DND-41 (cell line): Measurements from ENCODE around the gene GABRR2.
A peak's percentile ranks its signal among the peaks of the same experiment; 100 is the strongest.

Experiments
- ATAC-seq: fragments of 200-7000 bp; cut with Tn5 transposase; 3 replicates; pipeline ENCODE4 v1.9.1; 2021; ENCODE audit warnings: low read depth; ENCODE audit not compliant: insufficient read depth
- DNase-seq: peaks from one replicate; pipeline ENCODE4 v3.0.0-alpha.2; 2020
- H2AFZ ChIP-seq: 2 replicates; pipeline ENCODE4 v1.6.0; 2012; ENCODE audit warnings: low read depth, low read length
- H3K27ac ChIP-seq: 2 replicates; pipeline ENCODE4 v1.5.1; 2012; ENCODE audit warnings: low read length, inconsistent platforms
- H3K27me3 ChIP-seq: fragments of 200-600 bp; sonication (generic); 2 replicates; pipeline ENCODE4 v1.6.0; 2012; ENCODE audit warnings: low read length, mild to moderate bottlenecking, inconsistent platforms; ENCODE audit not compliant: insufficient read depth, poor library complexity
- H3K36me3 ChIP-seq: 2 replicates; pipeline ENCODE4 v1.5.1; 2012; ENCODE audit warnings: low read length, inconsistent platforms; ENCODE audit not compliant: insufficient read depth
- H3K4me1 ChIP-seq: 2 replicates; pipeline ENCODE4 v1.5.1; 2012; ENCODE audit warnings: mild to moderate bottlenecking, low read length; ENCODE audit not compliant: insufficient read depth
- H3K4me2 ChIP-seq: 2 replicates; pipeline ENCODE4 v1.6.0; 2012; ENCODE audit warnings: mild to moderate bottlenecking, moderate library complexity, low read length, inconsistent platforms; ENCODE audit not compliant: insufficient read depth
- H3K4me3 ChIP-seq, 2 experiments: fragments of 200-600 bp in 1 of 2; shearing (Covaris generic) in 1 of 2; 2 replicates each; pipeline ENCODE4 v1.5.1; 2012 to 2016; ENCODE audit warnings: inconsistent platforms in 2 of 2, low read length in 2 of 2, mild to moderate bottlenecking in 2 of 2, low read depth in 1 of 2, moderate library complexity in 1 of 2
- H3K79me2 ChIP-seq: 2 replicates; pipeline ENCODE4 v1.6.0; 2012; ENCODE audit warnings: low read length, inconsistent platforms; ENCODE audit not compliant: insufficient read depth
- H3K9ac ChIP-seq: 2 replicates; pipeline ENCODE4 v1.6.0; 2012; ENCODE audit warnings: low read depth, mild to moderate bottlenecking, inconsistent platforms, low read length, moderate library complexity
- H3K9me3 ChIP-seq: 2 replicates; pipeline ENCODE4 v1.5.1; 2012; ENCODE audit warnings: low read length, moderate library complexity, mild to moderate bottlenecking, inconsistent platforms; ENCODE audit not compliant: insufficient read depth, severe bottlenecking
- H4K20me1 ChIP-seq: 2 replicates; pipeline ENCODE4 v1.6.0; 2012; ENCODE audit warnings: low read length; ENCODE audit not compliant: insufficient read depth
- EZH2 ChIP-seq: IDR thresholded peaks from 3 replicates; pipeline ENCODE4 v1.6.1; 2012; ENCODE audit warnings: borderline replicate concordance, low read depth, mild to moderate bottlenecking, moderate library complexity, low read length, inconsistent platforms; ENCODE audit not compliant: severe bottlenecking
- TF ChIP-seq, protein P1 (sequence below): IDR thresholded peaks from 2 replicates; pipeline ENCODE4 v1.5.1; 2012; ENCODE audit warnings: borderline replicate concordance, low read length, moderate library complexity, mild to moderate bottlenecking; ENCODE audit not compliant: poor library complexity, severe bottlenecking; ENCODE audit errors: extremely low read depth

Gene GABRR2

DNA sequence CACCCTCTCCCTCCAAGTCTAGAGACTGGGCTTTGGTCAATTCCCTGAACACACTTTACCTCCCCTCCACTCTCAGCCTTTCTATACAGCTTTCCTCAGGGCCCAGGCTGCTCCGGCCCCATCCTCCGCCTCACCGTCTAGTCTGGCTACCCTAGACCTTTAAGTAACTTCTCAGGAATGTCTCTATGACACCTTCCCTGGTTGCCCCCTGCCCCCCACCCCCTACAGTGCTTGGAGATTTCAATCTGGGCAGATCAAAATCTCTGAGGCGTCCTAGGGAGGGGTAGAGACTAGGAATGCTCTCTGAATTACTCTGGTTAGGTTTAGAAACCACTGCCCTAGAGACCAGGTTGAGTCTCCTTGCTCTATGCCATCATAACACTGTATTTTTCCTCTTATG, 31.3 kb upstream of the GABRR2 start:
- TF ChIP-seq, protein P1, sequence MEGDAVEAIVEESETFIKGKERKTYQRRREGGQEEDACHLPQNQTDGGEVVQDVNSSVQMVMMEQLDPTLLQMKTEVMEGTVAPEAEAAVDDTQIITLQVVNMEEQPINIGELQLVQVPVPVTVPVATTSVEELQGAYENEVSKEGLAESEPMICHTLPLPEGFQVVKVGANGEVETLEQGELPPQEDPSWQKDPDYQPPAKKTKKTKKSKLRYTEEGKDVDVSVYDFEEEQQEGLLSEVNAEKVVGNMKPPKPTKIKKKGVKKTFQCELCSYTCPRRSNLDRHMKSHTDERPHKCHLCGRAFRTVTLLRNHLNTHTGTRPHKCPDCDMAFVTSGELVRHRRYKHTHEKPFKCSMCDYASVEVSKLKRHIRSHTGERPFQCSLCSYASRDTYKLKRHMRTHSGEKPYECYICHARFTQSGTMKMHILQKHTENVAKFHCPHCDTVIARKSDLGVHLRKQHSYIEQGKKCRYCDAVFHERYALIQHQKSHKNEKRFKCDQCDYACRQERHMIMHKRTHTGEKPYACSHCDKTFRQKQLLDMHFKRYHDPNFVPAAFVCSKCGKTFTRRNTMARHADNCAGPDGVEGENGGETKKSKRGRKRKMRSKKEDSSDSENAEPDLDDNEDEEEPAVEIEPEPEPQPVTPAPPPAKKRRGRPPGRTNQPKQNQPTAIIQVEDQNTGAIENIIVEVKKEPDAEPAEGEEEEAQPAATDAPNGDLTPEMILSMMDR = no peak
- no peak for TF ChIP-seq EZH2
- H3K4me2 ChIP-seq = no peak overlapping the region
- H3K36me3 ChIP-seq = peaks cover 10% of the 10 kb centered on the region
- H3K9me3 ChIP-seq = no peaks in the 10 kb centered on the region
- peaks cover 94% of the 10 kb centered on the region for H3K79me2 ChIP-seq
- no peaks in the 10 kb centered on the region for H3K27me3 ChIP-seq
- H3K27ac ChIP-seq = peak overlapping the region; percentile 27; the same call in 1 of the 2 replicates
- H3K9ac ChIP-seq = no peak overlapping the region
- ATAC-seq (no peak), DNase-seq (no peak)
- H4K20me1 ChIP-seq = peaks cover 49% of the 10 kb centered on the region
- peaks cover 41% of the 10 kb centered on the region for H3K4me1 ChIP-seq
- no peak overlapping the region for H3K4me3 ChIP-seq
- H2AFZ ChIP-seq = no peak overlapping the region

DNA sequence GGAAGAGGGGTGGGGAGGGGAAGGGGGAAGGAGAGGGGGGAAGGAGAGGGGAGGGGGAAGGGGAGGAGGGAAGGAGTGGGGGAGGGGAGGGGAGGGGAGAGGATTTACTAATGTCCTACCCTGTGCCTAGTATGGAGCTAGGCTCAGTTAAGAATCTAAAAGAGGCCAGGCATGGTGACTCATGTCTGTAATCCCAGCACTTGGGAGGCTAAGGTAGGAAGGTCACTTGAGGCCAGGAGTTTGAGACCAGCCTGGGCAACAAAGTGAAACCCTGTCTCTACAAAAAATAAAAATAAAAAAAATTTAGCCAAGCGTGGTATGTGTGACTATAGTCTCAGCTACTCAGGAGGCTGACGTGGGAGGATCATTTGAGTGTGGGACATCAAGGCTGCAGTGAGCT, 24.5 kb upstream of the GABRR2 start:
- Histone ChIP-seq H3K9ac (no peak overlapping the region), H2AFZ (no peak overlapping the region), H3K36me3 (peaks cover 60% of the 10 kb centered on the region), H3K4me2 (no peak overlapping the region), H3K4me1 (0 out of 2 replicates have a peak, but pooled peaks cover under 1% of the 10 kb centered on the region), H3K4me3 (no peak overlapping the region), H4K20me1 (peaks cover 10% of the 10 kb centered on the region), H3K27ac (peak overlapping the region; percentile 52; the same call in 1 of the 2 replicates), H3K79me2 (peaks cover 28% of the 10 kb centered on the region), H3K27me3 (no peaks in the 10 kb centered on the region), H3K9me3 (no peaks in the 10 kb centered on the region)
- ATAC-seq = no peak
- DNase-seq = no peak
- no peak for TF ChIP-seq EZH2
- TF ChIP-seq, protein P1 = no peak

DNA sequence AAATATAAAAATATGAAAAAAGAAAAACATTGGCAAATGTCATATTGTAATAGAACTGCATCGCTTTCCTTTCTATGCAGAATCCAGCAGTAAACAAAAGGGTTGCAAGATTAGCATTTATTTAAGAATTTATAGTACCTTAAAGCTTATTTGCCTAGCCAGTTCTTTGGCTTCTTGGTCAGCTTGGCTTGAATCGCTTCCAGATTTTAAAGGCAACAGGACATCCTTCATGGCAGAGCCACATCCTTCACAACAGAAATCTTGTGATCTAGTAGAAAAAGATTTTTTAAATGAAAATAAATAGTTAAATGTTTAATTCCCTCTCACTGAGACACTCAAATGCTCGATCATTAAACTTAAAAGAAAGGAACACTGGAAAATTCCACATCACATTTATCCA, 20.1 kb upstream of the GABRR2 start:
- Histone ChIP-seq H2AFZ (no peak overlapping the region), H3K79me2 (0 out of 2 replicates have a peak, but pooled peaks cover 2% of the 10 kb centered on the region), H3K4me1 (no peaks in the 10 kb centered on the region), H3K9me3 (no peaks in the 10 kb centered on the region), H3K27ac (no peak overlapping the region), H3K36me3 (peaks cover 72% of the 10 kb centered on the region), H3K27me3 (no peaks in the 10 kb centered on the region), H3K9ac (no peak overlapping the region), H4K20me1 (peaks cover 3% of the 10 kb centered on the region; the same call in 1 of the 2 replicates), H3K4me2 (no peak overlapping the region), H3K4me3 (no peak overlapping the region)
- DNase-seq (no peak), ATAC-seq (no peak)
- no peak for TF ChIP-seq EZH2
- TF ChIP-seq, protein P1 = no peak

DNA sequence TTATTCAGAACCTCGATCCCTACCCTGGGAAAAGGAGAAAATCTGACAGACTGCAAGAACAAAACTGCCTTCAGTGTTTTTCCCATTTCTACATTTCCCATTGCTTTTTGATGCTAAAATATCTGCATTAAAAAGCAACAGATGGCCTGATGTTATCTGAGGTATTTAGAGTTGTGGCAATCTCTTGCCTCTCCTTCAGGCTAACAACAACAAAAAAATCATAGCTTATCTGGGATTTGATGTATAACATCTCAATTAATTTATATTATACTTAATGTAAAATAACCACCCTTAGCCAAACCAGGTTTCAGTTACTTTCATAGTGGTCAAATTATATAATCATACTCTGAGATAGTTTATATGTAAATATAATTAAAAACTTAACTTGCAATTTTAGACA, 15.8 kb upstream of the GABRR2 start:
- DNase-seq = no peak
- Histone ChIP-seq H3K4me3 (no peak overlapping the region), H3K9ac (no peak overlapping the region), H3K9me3 (no peaks in the 10 kb centered on the region), H3K79me2 (no peaks in the 10 kb centered on the region), H3K4me2 (no peak overlapping the region), H3K4me1 (no peaks in the 10 kb centered on the region), H4K20me1 (no peaks in the 10 kb centered on the region; the same call in 1 of the 2 replicates), H2AFZ (no peak overlapping the region), H3K27ac (no peak overlapping the region), H3K36me3 (peaks cover 78% of the 10 kb centered on the region), H3K27me3 (no peaks in the 10 kb centered on the region)
- ATAC-seq = no peak
- no peak for TF ChIP-seq EZH2
- TF ChIP-seq, protein P1 = no peak
